GM18511 (cell line): Measurements from ENCODE around the gene DACH1.

ENCODE experiments used
- ATAC-seq: cut with Tn5 transposase; IDR thresholded peaks from one replicate; pipeline ENCODE4 v1.9.1; 2021; ENCODE audit warnings: mild to moderate bottlenecking, moderate library complexity; ENCODE audit not compliant: unreplicated experiment

Gene DACH1

DNA sequence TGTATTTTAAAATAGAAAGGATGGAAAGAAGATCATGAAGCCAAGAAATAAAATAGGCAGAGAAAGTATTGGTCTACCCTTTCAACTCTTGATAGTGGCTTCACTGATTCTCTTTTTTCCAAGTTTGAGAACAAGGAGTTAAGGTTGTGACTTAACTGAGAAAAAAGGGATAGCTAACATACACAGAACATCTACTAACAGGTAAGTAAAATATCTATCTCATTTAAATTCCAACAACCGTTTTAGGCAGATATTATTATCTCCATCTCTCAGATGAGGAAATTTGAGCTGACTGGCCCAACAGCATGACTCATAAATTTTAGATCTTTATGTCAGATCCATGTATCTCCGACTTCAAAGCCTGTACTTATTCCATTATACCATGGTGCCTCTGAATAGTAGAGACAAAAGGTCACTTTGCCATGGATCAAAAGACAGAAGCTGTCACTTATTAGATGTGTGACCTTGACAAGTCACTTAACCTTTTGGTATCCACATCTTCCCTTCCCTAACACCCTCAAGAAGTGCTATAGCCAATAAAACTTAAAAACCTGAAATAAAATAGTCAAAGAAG is 152.1 kb downstream of the DACH1 start:
- ATAC-seq, result no peak

GRCh38 chr13:71712988-71713653 is 153.9 kb downstream of the DACH1 start:
- no peak for ATAC-seq

DNA sequence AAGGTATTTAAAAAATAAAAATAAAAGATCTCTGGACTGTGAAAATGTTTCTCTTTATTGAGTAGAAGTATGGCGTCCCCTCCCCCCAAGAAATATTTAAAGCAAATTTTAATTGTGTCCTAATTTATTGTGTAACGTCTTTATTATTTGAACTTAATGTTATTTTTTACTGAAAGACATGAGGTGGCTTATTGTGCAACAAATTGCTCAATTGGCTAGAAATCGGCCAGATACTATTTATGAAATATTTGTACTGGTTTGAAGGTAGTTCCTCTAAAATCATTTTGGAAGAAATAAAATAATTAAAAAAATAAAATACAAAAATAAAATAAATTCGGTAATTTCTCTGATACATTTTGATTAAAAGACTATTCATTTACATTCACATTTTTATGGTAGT is 162.3 kb downstream of the DACH1 start:
- ATAC-seq, result no peak

- no peak for ATAC-seq
Measured at GRCh38 chr13:71703138-71703537, 163.9 kb downstream of the DACH1 start.

DNA sequence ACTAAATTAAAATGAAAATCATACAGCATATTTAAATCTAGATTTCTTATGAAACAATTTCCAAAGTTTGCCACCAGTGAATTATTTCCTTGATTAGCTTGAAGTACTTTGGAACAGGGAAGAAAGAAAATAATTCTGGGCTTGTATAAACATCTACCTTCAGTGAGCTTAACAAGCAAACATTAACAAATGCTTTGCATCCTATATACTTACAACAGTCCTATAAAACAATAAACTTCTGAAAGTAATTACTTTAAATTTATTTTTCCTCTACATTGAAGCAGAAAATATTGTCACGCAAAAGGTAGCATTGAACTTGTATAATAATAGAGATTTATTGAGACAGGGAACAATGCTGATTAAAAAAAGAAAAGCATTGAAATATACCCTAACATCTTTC is 164.8 kb downstream of the DACH1 start:
- ATAC-seq, result no peak

GRCh38 chr13:71701741-71702140 is 165.3 kb downstream of the DACH1 start:
- ATAC-seq, result no peak

DNA sequence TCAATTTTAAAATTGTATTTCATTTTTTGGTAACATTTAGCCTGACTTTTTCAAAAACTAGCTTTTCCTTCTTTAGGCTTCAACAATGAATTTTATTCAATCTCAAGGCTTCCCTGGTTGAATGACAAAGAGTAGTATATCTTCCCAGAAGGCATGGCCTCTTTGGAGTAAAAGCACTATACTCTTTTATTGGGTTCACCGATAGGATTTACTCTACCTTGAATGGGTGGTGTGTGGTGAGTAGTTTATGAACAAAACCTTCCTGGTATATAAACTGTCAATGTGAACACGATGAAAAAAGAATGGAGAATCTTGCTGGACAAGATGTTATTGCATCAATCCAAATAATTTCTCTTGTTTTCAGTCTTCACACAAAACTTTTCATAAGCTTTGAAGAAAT is 167.7 kb downstream of the DACH1 start:
- no peak for ATAC-seq

DNA sequence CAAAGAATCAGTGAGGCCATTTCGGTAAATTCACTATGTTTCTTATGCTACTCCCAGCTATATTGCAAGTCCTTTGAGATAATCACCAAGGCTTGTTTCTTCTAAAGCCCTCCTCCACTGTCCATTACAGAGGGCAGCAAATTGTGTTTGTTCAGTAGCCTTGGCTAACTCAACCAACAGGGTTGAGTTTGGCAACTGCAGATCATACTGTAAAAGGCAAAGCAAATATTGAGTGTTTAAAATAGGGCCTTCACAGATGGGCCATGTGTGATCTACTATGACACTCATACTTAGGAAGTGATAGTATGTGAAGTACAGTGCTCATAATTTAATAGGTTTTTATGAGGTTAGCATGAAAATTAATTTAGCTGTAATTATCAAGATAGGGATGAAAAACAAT is 171.3 kb downstream of the DACH1 start:
- ATAC-seq, result no peak

GRCh38 chr13:71685072-71685471 is 181.9 kb downstream of the DACH1 start:
- ATAC-seq, result no peak

GRCh38 chr13:71681901-71682613 is 184.9 kb downstream of the DACH1 start:
- no peak for ATAC-seq

GRCh38 chr13:71677124-71677523 is 189.9 kb downstream of the DACH1 start:
- no peak for ATAC-seq

GRCh38 chr13:71672512-71672911 is 194.5 kb downstream of the DACH1 start:
- no peak for ATAC-seq

- ATAC-seq, result no peak
Measured at GRCh38 chr13:71663431-71663830, 203.6 kb downstream of the DACH1 start.

DNA sequence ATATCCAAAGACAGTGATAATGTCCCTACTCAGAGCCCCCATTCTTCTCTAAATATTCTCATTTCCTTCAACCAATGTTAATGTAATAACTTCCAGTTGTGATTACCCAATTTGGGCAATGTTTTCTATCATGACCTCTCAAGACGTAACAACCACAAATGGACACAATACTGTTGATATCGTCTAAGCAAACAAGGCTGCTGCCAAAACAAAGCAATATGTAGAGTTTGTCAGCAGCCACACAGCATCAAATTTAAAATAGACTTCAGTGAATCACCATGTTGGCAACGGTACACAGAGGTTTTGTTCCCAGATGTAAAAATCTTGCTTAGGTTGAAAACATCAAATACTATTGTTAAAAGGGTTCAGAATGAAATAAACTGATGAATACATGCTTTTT is 205.1 kb downstream of the DACH1 start:
- ATAC-seq, result no peak

- no peak for ATAC-seq
Measured at GRCh38 chr13:71659404-71659803, 207.6 kb downstream of the DACH1 start.

DNA sequence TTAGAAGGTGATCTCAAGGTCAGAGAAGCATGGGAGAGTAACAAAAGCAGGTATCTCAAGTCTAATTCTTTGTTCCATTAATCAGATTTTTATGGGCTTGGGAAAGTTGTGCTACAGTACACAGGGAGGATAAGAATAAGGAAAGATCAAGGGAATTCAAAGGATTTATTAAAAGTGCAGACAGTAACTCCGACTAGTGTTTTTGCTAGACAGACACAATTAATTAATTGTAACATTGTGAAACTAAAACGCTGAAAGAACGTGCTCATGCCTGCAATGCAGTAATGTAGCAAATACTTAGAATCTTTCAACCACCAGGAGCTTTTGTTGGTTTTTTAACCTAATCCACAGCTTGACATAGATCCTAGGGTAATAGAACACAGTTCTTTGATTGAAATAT is 221.5 kb downstream of the DACH1 start:
- ATAC-seq, result no peak

DNA sequence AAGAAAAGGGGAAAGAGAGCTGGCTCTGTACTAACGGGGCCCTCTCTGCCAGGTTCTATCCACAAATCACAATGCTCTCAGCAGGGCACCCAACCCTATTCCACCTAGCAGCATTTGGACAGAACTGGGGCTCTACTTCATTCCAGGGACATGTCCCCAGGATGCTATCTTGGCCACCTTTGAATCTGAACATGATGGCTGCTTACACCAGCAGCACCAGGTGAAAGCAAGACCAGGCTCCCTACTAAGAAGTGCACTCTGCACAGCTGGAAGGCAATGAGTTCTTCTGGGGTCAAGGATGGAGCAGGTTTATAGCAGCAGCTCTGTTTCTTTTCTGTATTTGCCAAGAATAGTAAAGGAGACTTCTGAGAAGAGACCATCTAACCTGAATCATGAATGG is 222.4 kb downstream of the DACH1 start:
- ATAC-seq, result no peak

GRCh38 chr13:71643448-71643860 is 223.6 kb downstream of the DACH1 start:
- ATAC-seq, result no peak

DNA sequence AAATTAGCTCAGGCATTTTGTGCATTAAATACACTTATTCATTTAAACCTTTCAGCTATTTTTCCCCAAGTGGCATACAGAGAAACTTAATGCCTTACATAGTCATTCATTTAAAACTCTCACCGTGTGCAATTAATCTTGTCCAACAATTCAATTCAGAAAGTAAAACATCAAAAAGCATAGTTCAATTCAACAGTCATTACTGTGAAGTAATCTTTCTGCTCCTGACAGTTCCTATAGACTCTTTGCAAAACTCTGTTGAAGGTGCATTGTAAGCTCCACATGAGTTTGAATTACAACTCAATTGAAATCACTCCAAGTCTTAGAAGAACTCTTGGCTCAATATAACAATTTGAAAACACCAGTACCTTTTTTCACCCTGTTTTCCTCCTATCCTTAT is 228.3 kb downstream of the DACH1 start:
- ATAC-seq, result no peak

DNA sequence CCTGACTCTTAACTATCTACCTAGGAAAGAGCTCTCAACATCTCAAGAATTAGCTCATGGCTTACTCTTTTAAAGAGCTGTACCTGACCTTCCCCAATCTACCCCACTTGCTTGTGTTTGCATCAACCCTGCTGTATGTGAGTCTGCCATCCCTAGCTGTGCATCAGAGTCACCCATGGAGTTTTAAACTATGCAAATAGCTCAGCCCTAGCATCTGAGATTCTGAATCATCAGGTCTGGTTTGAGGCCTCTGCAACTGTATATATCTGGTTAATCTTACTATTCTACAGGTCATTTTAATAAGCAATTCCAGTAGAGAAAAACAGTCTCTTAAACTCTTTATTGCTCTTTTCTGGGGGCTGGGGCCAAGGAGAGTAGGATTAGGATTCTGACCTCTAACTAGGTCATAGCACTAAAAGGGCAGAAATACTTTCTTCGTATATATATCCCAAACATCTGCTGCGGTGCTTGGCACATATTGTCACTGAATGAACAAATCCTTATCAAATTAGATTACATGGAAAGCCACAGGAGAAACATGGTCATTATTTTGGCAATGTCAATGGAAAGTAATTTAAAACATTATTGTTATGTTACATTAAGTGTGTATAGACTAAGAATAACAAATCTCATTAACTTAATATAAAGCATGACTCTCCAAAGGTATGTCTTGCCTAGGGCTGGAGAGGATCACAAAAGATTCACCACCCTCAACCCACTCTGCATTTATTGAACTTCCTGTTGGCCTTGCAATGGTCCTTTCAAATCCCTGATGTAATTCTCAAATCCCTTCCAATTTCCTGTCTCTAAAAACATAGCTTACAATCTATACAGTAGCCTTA is 232.2 kb downstream of the DACH1 start:
- ATAC-seq, result no peak

- ATAC-seq, result no peak
Measured at GRCh38 chr13:71634182-71634581, 232.8 kb downstream of the DACH1 start.
